Ascending aorta (tissue), 2 donors: ENCODE results near the gene HLF. TPM values are rescaled to one million over a fixed set of nuclear protein-coding genes. Genes with fewer than 3 reads are reported as not detected.

Source experiments
- DNase-seq, 2 donors: peaks; one replicate each; pipeline ENCODE4 v3.0.0-alpha.2; 2019; ENCODE audit warnings: low spot score in 2 of 2
- H3K27ac ChIP-seq, 2 donors: fragments of 200-600 bp; sonication (generic); one replicate each; pipeline ENCODE4 v1.5.1; 2016 to 2017; ENCODE audit warnings: mild to moderate bottlenecking in 1 of 2
- H3K27me3 ChIP-seq: fragments of 200-600 bp; sonication (generic); one replicate; pipeline ENCODE4 v1.5.1; 2017
- H3K36me3 ChIP-seq, 2 donors: fragments of 200-600 bp; sonication (generic); one replicate each; pipeline ENCODE4 v1.5.1; 2016
- H3K4me1 ChIP-seq, 2 donors: fragments of 200-600 bp; sonication (generic); one replicate each; pipeline ENCODE4 v1.5.1; 2016 to 2017; ENCODE audit warnings: mild to moderate bottlenecking in 1 of 2
- H3K4me3 ChIP-seq, 2 donors: fragments of 200-600 bp; sonication (generic); one replicate each; pipeline ENCODE4 v1.5.1; 2016 to 2017; ENCODE audit warnings: mild to moderate bottlenecking in 1 of 2
- H3K9me3 ChIP-seq, 2 donors: fragments of 200-600 bp; sonication (generic); one replicate each; pipeline ENCODE4 v1.5.1; 2016
- CTCF ChIP-seq, 3 experiments: fragments of 200-600 bp in 2 of 3; fragments of 450-650 bp in 1 of 3; sonication (generic) in 2 of 3; IDR thresholded peaks; one replicate each; pipeline ENCODE4 v1.5.1; 2016 to 2019; ENCODE audit warnings: antibody characterized with exemption in 3 of 3, mild to moderate bottlenecking in 1 of 3, moderate library complexity in 1 of 3
- intact Hi-C: fragments of 100-400 bp; cut with DNase I; formaldehyde crosslinking; loops from one replicate; pipeline ENCODE4 v1.15.1; 2023
- total RNA-seq: library from RNA; depleted of rRNA; stranded (reverse); fragments of >200 nt; gene quantifications from one replicate; pipeline ENCODE4 v1.1.0, GENCODE V29; 2016

Gene HLF
- total RNA-seq, 1 donor from 2014 or later: 11.3 TPM

GRCh38 chr17:55351226-55351625 is 86.5 kb downstream of the HLF start:
- intact Hi-C loops: no loop called here
- H3K4me1 ChIP-seq: no peaks in the 10 kb centered on the region
- no peak for DNase-seq
- no peaks in the 10 kb centered on the region for H3K36me3 ChIP-seq
- no peak for TF ChIP-seq CTCF (IDR thresholded peaks at IDR 0.05)
- no peak overlapping the region for H3K27ac ChIP-seq
- no peak overlapping the region for H3K4me3 ChIP-seq
- H3K27me3 ChIP-seq: no peaks in the 10 kb centered on the region
- no peaks in the 10 kb centered on the region for H3K9me3 ChIP-seq

- TF ChIP-seq CTCF (IDR thresholded peaks at IDR 0.05): no peak
- Histone ChIP-seq H3K27me3 (no peaks in the 10 kb centered on the region), H3K9me3 (no peaks in the 10 kb centered on the region), H3K36me3 (no peaks in the 10 kb centered on the region), H3K4me1 (no peaks in the 10 kb centered on the region), H3K4me3 (no peak overlapping the region), H3K27ac (no peak overlapping the region)
- DNase-seq: no peak
- intact Hi-C loops: no loop called here
Measured at GRCh38 chr17:55354010-55354409, 89.2 kb downstream of the HLF start.

DNA sequence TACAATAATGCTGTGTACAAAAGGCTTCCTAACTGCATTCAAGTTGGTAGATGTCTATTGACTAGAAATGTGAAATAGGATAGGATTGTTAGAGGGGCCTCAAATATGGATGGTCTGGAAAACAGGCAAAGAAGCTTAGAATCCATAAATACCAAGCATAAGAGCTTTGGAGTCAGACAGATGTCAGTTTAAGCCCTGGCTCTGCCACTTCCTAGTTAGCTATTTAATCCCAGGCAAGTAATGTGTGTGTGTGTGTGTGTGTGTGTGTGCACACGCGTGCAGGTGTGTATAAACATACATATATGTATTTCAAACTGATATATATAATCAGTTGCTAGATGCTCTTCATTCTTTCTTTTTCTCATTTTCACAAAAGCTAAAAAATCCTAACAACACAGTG is 90.2 kb downstream of the HLF start:
- Histone ChIP-seq H3K9me3 (no peaks in the 10 kb centered on the region), H3K27ac (no peak overlapping the region), H3K27me3 (no peaks in the 10 kb centered on the region), H3K4me3 (no peak overlapping the region), H3K36me3 (no peaks in the 10 kb centered on the region), H3K4me1 (no peaks in the 10 kb centered on the region)
- no peak for DNase-seq
- no peak for TF ChIP-seq CTCF (IDR thresholded peaks at IDR 0.05)
- intact Hi-C loops: no loop called here

GRCh38 chr17:55356434-55357328 is 91.9 kb downstream of the HLF start:
- intact Hi-C loops: loop anchor here (1.0 kb wide), 1 partner anchor 363 kb away; no protein-coding TSS in a partner anchor
- H3K27me3 ChIP-seq: no peaks in the 10 kb centered on the region
- no peak overlapping the region for H3K4me3 ChIP-seq
- peak; percentile 57 to 67 (median 64) for TF ChIP-seq CTCF (IDR thresholded peaks at IDR 0.05)
- H3K27ac ChIP-seq: no peak overlapping the region
- H3K36me3 ChIP-seq: no peaks in the 10 kb centered on the region
- peak in 1 of 2 donors; percentile 78 for DNase-seq
- H3K4me1 ChIP-seq: no peaks in the 10 kb centered on the region
- no peaks in the 10 kb centered on the region for H3K9me3 ChIP-seq

DNA sequence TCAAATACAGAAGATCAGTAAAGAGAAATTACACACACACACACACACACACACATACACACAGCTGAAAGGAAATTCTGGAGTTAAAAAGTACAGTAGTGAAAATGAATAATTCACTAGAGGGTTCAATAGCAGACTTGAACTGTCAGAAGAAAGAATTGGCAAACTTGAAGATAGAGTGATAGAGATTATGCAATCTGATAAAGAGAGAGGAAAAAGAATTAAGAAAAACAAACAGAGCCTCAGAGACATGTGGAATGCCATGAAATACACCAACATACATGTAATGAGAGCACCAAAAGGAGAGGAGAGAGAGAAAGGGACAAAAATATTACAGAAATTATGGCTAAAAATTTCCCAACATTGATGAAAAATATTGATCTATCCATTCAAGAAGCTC is 96.2 kb downstream of the HLF start:
- intact Hi-C loops: no loop called here
- TF ChIP-seq CTCF (IDR thresholded peaks at IDR 0.05): no peak
- no peaks in the 10 kb centered on the region for H3K4me1 ChIP-seq
- H3K27me3 ChIP-seq: no peaks in the 10 kb centered on the region
- H3K36me3 ChIP-seq: no peaks in the 10 kb centered on the region
- no peak overlapping the region for H3K27ac ChIP-seq
- no peak for DNase-seq
- H3K9me3 ChIP-seq: no peaks in the 10 kb centered on the region
- H3K4me3 ChIP-seq: no peak overlapping the region
